GM18909 (cell line): ENCODE results near the gene GARS1.
A peak's percentile ranks its signal among the peaks of the same experiment; 100 is the strongest.

Experiments
- ATAC-seq: cut with Tn5 transposase; IDR thresholded peaks from one replicate; pipeline ENCODE4 v1.9.1; 2021; ENCODE audit warnings: mild to moderate bottlenecking; ENCODE audit not compliant: unreplicated experiment, poor library complexity

Gene GARS1, protein sequence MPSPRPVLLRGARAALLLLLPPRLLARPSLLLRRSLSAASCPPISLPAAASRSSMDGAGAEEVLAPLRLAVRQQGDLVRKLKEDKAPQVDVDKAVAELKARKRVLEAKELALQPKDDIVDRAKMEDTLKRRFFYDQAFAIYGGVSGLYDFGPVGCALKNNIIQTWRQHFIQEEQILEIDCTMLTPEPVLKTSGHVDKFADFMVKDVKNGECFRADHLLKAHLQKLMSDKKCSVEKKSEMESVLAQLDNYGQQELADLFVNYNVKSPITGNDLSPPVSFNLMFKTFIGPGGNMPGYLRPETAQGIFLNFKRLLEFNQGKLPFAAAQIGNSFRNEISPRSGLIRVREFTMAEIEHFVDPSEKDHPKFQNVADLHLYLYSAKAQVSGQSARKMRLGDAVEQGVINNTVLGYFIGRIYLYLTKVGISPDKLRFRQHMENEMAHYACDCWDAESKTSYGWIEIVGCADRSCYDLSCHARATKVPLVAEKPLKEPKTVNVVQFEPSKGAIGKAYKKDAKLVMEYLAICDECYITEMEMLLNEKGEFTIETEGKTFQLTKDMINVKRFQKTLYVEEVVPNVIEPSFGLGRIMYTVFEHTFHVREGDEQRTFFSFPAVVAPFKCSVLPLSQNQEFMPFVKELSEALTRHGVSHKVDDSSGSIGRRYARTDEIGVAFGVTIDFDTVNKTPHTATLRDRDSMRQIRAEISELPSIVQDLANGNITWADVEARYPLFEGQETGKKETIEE

DNA sequence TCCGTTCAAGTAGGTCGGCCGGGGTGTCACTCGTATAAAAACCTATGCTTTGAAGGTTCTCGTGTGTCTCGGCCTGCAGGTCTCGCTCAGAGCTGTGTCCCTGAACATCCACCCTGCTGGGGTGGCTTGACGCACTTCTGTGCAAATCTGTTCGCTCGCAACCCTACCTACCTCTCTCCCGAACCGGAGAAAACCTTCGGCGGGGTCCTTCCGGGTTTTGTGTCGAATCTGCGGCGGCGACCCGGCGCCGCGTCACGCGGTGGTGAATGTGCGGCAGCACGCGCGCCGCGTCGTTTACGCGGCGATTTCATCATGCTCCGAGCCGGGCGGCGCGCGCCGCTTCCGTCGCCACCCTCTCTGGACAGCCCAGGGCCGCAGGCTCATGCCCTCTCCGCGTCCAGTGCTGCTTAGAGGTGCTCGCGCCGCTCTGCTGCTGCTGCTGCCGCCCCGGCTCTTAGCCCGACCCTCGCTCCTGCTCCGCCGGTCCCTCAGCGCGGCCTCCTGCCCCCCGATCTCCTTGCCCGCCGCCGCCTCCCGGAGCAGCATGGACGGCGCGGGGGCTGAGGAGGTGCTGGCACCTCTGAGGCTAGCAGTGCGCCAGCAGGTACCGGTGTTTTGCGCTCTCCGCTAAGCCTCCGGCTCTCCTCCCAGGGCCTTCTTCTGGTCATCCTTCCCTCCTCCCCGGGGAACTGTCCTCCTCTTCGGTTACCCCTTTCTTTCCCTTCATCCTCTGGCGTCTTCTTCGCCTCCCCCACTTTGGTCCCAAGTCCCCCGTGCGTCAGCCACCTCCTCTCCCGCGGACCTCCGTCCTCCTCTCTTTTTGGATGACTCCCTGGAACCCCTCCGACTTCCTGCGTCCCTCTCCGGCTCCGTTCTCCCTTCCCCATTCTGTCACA, at the start of gene GARS1:
Gene GARS1 (plus strand): TSS at position 339 of the 896 bp plus-strand sequence. CDS start 44 bp downstream, at position 383.
- ATAC-seq = peak; percentile 83

DNA sequence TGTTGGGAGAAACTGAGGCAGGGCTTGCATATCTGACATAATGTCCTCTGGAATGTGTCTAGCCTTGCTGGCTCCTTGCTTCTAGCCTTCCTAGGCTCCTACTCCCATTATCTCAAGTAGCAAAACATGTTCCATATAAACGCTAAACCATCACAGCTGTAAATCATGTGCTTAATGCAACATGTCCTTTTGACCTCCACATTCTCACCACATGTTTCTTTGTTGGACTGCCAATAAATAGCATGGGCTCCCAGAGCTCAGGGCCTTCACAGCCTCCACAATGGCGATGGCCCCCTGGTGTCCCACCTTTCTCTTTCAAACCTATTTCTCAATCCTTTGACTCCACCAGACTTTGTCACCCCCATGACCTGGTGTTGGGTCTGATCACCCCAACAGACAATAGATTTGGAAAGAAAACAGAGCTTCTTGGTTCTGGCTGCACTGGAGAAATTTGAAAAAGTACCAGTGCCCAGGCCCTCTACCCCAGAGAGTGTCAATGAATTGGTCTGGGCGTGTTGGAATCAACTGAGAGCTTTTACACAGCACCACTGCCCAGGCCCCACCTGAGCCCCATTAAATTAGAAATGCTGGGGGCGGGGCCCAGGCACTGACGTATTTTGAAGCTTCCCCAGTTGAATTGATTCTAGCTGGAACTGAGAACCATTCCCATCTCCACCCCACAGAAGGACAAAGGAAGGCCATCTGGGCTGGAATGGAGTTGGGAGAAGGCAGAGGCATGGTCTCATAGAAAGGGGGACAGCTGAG, 48.7 kb upstream of the GARS1 start:
- ATAC-seq = no peak

DNA sequence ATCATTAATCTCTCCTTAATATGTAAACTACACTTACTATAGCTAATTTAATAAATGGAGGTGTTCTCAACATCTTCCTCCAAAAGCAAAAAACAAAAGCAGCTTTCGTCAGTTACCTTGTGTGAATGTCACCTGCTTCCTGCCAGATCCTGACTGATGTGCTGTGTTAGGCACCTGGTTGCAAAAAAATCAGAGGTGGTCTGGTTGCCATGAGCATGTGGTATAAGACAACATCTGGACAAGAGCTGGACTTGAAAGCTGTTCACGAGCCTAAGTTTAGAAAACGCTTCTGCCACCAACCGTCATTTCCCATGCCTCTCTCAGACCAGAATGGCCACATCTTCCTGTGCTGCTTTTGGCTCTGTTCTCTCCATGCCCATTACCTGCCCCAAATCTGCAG, 48.1 kb upstream of the GARS1 start:
- ATAC-seq = no peak

DNA sequence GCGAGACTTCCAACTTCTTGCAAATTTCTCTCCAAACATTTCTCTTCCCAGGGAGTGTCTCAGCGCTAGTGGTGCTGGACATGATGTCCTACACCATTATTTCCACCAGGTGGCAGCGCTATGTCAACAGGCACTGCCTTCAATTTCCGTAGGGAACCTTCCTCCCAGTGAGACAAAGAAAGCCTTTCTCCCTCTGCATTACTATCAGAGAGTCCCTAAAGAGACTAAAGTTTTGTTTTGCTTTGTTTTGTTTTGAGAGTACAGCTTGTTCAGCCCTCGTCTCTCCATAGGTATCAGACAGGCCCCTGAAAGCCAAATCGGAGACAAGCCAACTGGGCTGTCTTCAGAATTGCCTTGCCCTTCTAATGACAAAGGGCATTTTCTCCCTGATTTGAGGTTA, 45.8 kb upstream of the GARS1 start:
- peak; percentile 69 for ATAC-seq

DNA sequence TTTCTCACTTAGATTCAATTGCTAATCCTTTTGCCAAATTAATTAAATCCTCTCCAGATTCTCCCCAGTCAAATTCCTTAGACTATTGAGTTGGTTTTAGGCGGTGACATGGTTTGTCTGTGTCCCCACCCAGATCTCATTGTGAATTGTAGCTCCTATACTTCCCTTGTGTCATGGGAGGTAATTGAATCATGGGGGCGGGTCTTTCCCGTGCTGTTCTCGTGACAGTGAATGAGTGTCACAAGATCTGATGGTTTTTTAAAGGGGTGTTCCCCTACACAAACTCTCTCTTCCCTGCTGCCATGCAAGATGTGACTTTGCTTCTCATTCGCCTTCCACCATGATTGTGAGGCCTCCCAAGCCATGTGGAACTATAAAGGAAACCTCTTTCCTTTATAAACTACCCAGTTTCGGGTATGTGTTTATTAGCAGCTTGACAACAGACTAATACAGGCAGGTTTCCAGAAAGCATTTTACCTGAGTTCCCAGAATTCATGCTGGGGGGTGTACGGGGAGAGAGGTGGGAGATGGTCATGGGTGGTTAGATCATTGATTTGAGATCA, 44.7 kb upstream of the GARS1 start:
- ATAC-seq = no peak

DNA sequence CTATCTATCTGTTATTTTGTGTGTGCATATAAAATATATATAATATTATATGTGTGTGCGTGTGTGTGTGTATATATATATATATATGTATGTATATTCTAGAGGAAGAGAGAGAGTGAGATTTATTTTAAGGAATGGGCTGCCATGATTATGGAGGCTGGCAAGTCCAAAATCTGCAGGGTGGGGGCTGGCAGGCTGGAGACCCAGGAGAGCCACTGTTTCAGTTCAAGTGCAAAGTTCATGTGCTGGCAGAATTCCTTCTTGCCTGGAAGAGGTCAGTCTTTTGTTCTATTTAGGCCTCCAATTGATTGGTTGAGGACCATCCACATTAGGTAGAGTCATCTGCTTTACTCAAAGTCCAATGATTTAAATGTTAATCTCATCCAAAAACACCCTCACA, 42.3 kb upstream of the GARS1 start:
- ATAC-seq = no peak

DNA sequence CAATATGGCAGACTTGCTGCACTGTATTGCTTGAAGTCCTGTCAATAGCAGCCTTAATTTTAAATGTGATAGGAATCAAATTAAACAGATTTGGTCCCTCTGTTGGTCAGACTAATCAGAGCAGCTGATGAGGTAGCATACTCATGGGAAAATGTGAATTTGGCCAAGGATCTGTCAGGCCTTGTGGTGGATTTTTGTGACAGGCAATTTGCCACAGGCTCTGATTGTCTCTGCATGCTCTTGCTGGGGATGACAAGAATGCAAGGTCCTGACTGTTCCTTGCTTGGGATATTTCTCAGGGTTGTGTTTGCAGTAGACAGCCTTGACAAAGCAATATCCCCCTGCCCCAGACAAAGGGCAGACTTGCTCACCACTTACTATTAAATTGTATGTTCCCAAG, 41.5 kb upstream of the GARS1 start:
- ATAC-seq = no peak

DNA sequence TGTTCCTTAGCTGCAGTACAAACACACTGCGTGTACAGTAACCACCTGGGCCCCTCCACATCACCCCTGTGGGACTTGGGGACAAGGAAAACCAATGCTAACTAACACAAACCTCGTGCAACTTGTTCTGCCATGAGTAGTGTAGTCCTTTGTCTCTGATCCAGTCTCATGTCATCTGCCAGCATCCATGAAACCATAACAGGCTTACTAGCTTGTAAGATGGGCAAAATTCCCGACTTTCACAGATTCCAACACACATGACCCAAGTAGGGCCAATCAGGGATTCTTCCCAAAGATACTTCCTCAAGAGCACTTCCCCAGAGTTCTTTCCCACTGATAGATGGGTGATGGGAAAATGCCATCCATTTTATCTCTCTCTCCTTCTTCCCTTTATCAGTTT, 41.1 kb upstream of the GARS1 start:
- ATAC-seq = no peak

DNA sequence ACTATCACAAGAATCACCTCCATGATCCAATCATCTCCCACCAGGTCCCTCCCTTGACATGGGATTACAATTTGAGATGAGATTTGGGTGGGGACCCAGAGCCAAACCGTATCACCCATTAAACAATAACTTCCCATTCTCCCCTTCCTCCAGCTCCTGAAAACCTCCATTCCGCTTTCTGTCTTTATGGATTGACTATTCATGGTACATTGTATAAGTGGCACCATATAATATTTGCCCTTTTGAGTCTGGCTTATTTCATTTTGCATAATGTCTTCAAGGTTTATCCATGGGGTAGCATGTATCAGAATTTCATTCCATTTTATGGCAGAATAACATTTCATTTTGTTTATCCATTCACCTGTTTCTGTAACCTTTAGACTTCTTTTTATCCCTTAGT, 39.2 kb upstream of the GARS1 start:
- no peak for ATAC-seq

DNA sequence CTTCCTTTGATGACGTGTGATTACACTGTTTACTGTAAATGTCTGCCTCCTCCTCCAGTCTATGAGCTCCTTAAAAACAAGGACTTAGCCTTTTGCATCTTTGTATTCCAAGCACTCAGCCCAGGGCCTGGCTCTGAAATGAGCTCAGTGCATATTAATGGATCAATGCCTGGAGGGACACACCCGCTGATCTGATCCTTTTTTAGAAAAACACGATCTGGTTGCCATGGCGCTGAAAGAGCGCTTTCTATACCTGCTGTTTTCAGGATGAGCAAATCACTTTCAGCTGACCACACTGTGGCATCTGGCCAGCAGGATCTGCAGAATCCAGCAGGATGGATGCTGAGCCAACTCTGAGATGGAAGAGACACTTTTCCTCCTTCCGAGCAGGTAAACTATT, 37.8 kb upstream of the GARS1 start:
- ATAC-seq = no peak

DNA sequence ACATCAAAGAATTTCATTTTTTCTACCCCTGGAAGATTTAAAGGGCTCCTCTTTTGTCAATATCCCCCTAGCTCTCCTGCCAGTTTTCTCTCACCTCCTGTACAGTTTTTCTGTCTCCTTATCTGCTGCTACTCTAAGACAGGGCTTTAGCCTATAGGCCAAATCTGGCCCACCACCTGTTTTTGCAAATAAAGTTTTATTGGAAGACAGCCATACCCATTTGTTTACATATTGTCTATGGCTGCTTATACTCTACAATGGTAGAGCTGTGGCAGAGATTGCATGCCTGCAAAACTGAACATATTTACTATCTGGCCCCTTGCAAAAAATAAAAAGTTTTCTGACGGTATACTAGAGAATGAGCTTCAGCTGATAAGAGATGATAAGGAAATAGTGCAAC, 37.4 kb upstream of the GARS1 start:
- no peak for ATAC-seq

DNA sequence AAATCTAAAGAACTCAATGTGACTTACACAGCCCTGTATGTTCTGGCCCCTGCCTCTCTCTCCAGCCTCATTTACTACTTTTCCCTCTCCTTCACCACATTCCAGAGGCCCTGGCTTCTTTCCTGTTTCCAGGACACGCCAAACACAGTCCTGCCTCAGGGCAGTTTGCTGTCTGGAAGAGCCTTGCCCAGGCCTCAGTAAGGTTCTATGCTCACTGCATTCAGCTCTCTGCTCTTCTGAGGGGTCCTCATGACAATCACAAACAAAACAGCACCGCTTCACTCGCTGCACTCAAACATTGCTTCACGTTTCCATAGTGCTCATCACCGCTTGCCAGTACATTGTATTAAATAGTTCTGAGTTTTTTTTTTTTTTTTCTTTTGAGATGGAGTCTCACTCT, 35.1 kb upstream of the GARS1 start:
- ATAC-seq = no peak

DNA sequence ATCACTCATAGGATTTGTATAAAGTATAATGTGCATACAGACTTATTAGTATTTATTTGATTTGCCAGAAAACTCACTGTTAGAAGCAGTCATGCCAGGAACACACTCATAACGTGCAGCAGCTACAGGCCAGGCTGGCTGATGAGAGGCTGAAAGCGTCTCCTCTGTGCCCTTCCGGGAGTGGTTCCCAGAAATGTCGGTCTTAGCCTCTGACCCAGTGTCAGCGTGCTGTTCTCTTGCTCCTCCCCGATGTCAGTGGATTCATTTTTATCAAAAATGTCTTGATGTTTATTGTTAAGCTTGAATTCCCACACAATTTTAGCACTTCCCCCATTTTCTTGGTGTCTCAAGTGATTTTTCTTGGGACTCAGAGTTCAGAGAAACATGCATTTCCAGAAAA, 33.3 kb upstream of the GARS1 start:
- ATAC-seq = no peak

DNA sequence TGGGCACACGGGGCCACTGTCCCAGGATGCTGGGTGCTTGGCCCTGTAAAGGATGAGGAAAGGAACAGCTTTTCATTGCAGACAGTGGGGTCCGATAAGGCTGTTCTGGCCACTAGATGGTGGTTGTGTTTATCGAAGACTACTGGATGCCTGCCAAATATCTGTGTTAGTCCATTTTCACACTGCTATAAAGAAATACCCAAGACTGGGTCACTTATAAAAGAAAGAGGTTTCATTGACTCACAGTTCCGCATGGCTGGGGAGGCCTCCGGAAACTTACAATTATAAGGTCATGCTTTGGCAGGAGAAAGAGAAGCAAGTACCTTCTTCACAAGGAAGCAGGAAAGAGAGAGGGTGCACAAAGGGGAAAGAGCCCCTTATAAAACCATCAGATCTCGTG, 32.2 kb upstream of the GARS1 start:
- ATAC-seq = no peak

DNA sequence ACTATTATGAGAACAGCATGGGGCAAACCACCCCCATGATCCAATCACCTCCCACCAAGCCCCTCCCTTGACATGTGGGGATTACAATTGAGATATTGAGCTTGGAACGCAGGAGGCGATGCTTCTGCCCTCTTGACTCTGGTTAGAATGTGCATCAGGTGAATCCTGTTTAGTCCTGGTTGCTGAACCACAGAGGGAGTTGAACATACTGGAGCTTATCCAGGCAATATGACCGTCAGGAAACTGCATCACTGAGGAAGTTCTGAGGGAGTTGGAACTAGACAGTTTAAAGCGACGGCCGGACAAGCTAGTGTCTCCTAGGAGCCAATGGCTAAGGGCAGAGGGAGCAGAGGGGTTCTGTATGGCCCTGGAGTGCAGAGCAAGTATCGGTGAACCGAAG, 31.8 kb upstream of the GARS1 start:
- ATAC-seq = no peak

DNA sequence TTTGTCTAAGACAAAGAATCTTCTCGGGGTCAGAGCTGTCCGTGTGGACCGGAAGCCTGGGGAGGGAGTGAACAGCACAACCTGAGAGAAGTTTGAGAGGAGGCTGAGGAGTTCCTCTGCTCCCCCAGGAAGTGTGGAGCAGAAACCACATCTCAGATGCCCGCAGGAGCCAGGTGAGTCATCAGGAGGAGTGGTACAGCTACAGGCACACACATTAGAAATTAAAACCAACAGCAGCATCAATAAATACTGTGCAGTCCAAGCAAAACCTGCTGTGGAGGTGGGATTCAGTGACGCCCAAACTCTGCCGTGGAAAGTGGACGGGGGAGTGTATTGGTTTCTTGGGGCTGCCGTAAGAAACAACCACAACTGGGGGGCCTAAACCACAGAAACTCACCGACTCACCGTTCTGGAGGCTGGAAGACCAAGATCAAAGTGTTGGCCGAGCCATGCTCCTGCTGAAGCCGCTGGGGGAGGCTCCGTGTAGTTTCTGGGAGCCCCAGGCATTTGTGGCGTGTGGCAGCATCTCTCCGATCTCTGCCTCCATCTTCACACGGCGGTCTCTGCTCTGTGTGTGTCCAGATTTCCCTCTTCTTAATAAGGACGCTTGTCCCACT, 31.2 kb upstream of the GARS1 start:
- ATAC-seq = no peak

DNA sequence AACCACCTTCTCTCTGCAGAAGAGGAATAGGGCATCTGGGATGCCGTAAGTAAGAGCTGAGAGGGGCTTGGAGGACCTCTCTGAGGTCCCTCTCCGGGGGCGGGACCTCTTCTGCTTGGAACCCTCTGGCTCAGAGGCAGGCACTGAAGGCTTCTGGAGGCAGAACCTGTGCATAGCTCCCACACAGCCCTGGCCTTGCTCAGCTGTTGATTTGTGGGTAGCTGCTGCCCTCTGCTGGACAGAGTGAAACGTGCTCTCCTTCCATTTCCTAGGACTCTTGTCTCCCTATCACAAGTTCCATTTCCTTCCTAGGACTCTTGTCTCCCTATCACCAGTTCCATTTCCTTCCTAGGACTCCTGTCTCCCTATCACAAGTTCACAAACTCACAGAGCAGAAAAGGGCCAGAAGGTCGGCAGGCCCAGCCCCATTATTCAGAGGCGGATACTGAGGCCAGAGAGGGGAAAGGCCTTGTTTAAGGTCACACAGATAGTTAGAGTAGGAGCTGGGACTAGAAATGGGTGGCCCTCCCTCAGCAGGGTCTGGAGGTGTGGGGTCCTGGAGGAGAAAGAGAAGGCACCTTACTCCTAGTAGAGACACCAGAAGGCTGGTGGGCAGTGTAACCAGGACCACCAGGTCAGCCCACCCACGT, 30.3 kb upstream of the GARS1 start:
- ATAC-seq = peak; percentile 84

DNA sequence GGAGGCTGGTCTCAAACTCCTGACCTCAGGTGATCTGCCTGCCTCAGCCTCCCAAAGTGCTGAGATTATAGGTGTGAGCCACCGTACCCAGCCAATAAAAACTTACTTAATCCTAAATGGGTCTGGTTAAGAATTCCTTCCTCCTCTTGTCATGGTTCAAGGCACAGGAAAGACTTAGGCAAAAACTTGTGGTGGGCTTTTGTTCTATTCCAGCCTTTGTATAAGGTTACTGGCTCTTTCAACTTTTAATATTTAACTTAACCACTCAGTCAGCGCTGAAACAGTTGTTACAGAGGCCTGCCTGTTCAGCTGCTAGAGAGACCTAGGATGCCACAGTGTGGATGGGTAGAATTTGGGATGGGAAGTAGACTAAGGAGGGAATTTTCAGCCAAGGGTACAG, 28.1 kb upstream of the GARS1 start:
- ATAC-seq = no peak

DNA sequence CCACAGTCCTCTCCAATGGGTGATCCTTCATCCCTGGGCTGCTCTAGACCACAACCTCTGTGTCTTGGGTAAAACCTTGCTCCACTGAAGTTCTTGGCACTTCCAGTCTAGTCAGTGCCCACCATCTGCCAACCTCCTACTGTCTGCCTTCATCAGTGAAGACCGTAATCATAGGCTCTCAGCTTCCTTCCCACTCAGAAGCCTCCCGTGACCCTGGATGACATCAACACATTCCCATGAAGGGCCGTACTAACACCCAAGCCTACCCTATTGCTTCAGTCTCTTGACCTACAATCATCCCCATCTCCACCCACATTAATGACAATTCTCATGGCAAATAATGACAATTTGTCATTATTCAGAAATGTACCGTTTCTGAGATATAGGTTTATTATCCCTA, 27.6 kb upstream of the GARS1 start:
- no peak for ATAC-seq
